Measurements from ENCODE around the gene GLYAT. TPM values are rescaled to one million over a fixed set of nuclear protein-coding genes. Genes with fewer than 3 reads are reported as not detected.
"Not testable (repeated sequence)": the region's sequence is repeated elsewhere in the genome, so short reads cannot be mapped to it uniquely, and the experiment has no call there.

Gene GLYAT
- total RNA-seq, 1 donor = not detected

GRCh38 chr11:58707767-58708166, 24.0 kb downstream of the GLYAT start:
- H3K27me3 ChIP-seq (ENCODE audit: insufficient read depth, low read length) = no peaks in the 10 kb centered on the region
- no peaks in the 10 kb centered on the region for H3K9me3 ChIP-seq (ENCODE audit: low read depth, low read length)
- no peaks in the 10 kb centered on the region for H3K4me1 ChIP-seq (ENCODE audit: insufficient read depth, low read length)
- DNase-seq (ENCODE audit: insufficient read length, low spot score, missing footprints) = no peak
- no peak overlapping the region for H2AFZ ChIP-seq (ENCODE audit: low read length)
- H3K79me2 ChIP-seq (ENCODE audit: insufficient read depth, low read length) = no peaks in the 10 kb centered on the region
- no peak for TF ChIP-seq CTCF (IDR thresholded peaks at IDR 0.05; ENCODE audit: extremely low read depth, low read depth, low read length)
- no peak overlapping the region for H3K27ac ChIP-seq (ENCODE audit: low read depth, low read length)
- H3K4me2 ChIP-seq (ENCODE audit: insufficient read depth, low read length) = no peak overlapping the region
- H4K20me1 ChIP-seq (ENCODE audit: insufficient read depth, low read length) = no peaks in the 10 kb centered on the region
- no peak overlapping the region for H3K4me3 ChIP-seq (ENCODE audit: insufficient read depth, low read length)
- no peaks in the 10 kb centered on the region for H3K36me3 ChIP-seq (ENCODE audit: insufficient read depth, low read length)

- H3K4me3 ChIP-seq (ENCODE audit: insufficient read depth, low read length); H3K4me2 ChIP-seq (ENCODE audit: insufficient read depth, low read length); H3K79me2 ChIP-seq (ENCODE audit: insufficient read depth, low read length); H3K27me3 ChIP-seq (ENCODE audit: insufficient read depth, low read length); DNase-seq (ENCODE audit: insufficient read length, low spot score, missing footprints); H4K20me1 ChIP-seq (ENCODE audit: insufficient read depth, low read length); H3K36me3 ChIP-seq (ENCODE audit: insufficient read depth, low read length); H2AFZ ChIP-seq (ENCODE audit: low read length); H3K27ac ChIP-seq (ENCODE audit: low read depth, low read length); H3K9me3 ChIP-seq (ENCODE audit: low read depth, low read length); H3K4me1 ChIP-seq (ENCODE audit: insufficient read depth, low read length): not testable (repeated sequence)
Observed at GRCh38 chr11:58696825-58697224, 34.9 kb downstream of the GLYAT start.

- Histone ChIP-seq H3K36me3 (ENCODE audit: insufficient read depth, low read length) (no peaks in the 10 kb centered on the region), H2AFZ (ENCODE audit: low read length) (no peak overlapping the region), H3K27me3 (ENCODE audit: insufficient read depth, low read length) (no peaks in the 10 kb centered on the region), H3K4me2 (ENCODE audit: insufficient read depth, low read length) (no peak overlapping the region), H3K4me3 (ENCODE audit: insufficient read depth, low read length) (no peak overlapping the region), H3K4me1 (ENCODE audit: insufficient read depth, low read length) (no peaks in the 10 kb centered on the region), H3K79me2 (ENCODE audit: insufficient read depth, low read length) (no peaks in the 10 kb centered on the region), H4K20me1 (ENCODE audit: insufficient read depth, low read length) (no peaks in the 10 kb centered on the region), H3K9me3 (ENCODE audit: low read depth, low read length) (no peaks in the 10 kb centered on the region), H3K27ac (ENCODE audit: low read depth, low read length) (no peak overlapping the region)
- TF ChIP-seq CTCF (IDR thresholded peaks at IDR 0.05; ENCODE audit: extremely low read depth, low read depth, low read length) = no peak
- no peak for DNase-seq (ENCODE audit: insufficient read length, low spot score, missing footprints)
Observed at GRCh38 chr11:58693026-58693425, 38.7 kb downstream of the GLYAT start.

- H3K36me3 ChIP-seq (ENCODE audit: insufficient read depth, low read length) = no peaks in the 10 kb centered on the region
- no peak overlapping the region for H3K4me3 ChIP-seq (ENCODE audit: insufficient read depth, low read length)
- no peaks in the 10 kb centered on the region for H3K79me2 ChIP-seq (ENCODE audit: insufficient read depth, low read length)
- no peak overlapping the region for H2AFZ ChIP-seq (ENCODE audit: low read length)
- no peaks in the 10 kb centered on the region for H3K27me3 ChIP-seq (ENCODE audit: insufficient read depth, low read length)
- no peak for DNase-seq (ENCODE audit: insufficient read length, low spot score, missing footprints)
- H3K4me1 ChIP-seq (ENCODE audit: insufficient read depth, low read length) = no peaks in the 10 kb centered on the region
- no peak overlapping the region for H3K4me2 ChIP-seq (ENCODE audit: insufficient read depth, low read length)
- H3K27ac ChIP-seq (ENCODE audit: low read depth, low read length) = no peak overlapping the region
- no peak for TF ChIP-seq CTCF (IDR thresholded peaks at IDR 0.05; ENCODE audit: extremely low read depth, low read depth, low read length)
- H4K20me1 ChIP-seq (ENCODE audit: insufficient read depth, low read length) = no peaks in the 10 kb centered on the region
- H3K9me3 ChIP-seq (ENCODE audit: low read depth, low read length) = no peaks in the 10 kb centered on the region
Observed at GRCh38 chr11:58691675-58692074, 40.1 kb downstream of the GLYAT start.
